HepG2 (cell line): ENCODE measurements around the gene HERPUD2. TPM values are rescaled to one million over a fixed set of nuclear protein-coding genes. Genes with fewer than 3 reads are reported as not detected.

Source experiments
- DDIT3 ChIP-seq: sonication (generic); formaldehyde crosslinking; IDR thresholded peaks from 2 replicates; pipeline ENCODE4 v1.4.0; 2020; ENCODE audit warnings: mild to moderate bottlenecking, missing genetic modification reagents
- HMG20B ChIP-seq: conservative IDR thresholded peaks from 2 replicates; pipeline ENCODE4 v1.6.1; 2016; ENCODE audit warnings: missing genetic modification reagents, missing compliant biosample characterization
- HNRNPLL ChIP-seq: fragments of 200-400 bp; formaldehyde crosslinking; IDR thresholded peaks from 2 replicates; pipeline ENCODE4 v1.6.1; 2017; ENCODE audit warnings: mild to moderate bottlenecking, low read depth, low read length; ENCODE audit not compliant: poor library complexity, severe bottlenecking
- IRF1 ChIP-seq: sonication (generic); formaldehyde crosslinking; IDR thresholded peaks from 2 replicates; pipeline ENCODE4 v1.4.0; 2020; ENCODE audit warnings: low read depth, mild to moderate bottlenecking, missing genetic modification reagents
- MYC ChIP-seq: sonication (generic); formaldehyde crosslinking; IDR thresholded peaks from 2 replicates; pipeline ENCODE4 v1.9.0; 2021; ENCODE audit warnings: missing genetic modification reagents, borderline replicate concordance
- PREB ChIP-seq: sonication (generic); formaldehyde crosslinking; IDR thresholded peaks from 2 replicates; pipeline ENCODE4 v1.4.0; 2020; ENCODE audit warnings: missing genetic modification reagents
- SOX5 ChIP-seq: IDR thresholded peaks from 2 replicates; pipeline ENCODE4 v1.6.1; 2016; ENCODE audit warnings: borderline replicate concordance
- THYN1 ChIP-seq: sonication (generic); formaldehyde crosslinking; IDR thresholded peaks from 2 replicates; pipeline ENCODE4 v1.8.1; 2023; ENCODE audit warnings: low read depth, mild to moderate bottlenecking, moderate library complexity, missing genetic modification reagents, borderline replicate concordance
- TIGD3 ChIP-seq: sonication (generic); formaldehyde crosslinking; IDR thresholded peaks from 2 replicates; pipeline ENCODE4 v1.5.1; 2020; ENCODE audit warnings: mild to moderate bottlenecking, missing genetic modification reagents, borderline replicate concordance
- ZBED4 ChIP-seq: sonication (generic); formaldehyde crosslinking; IDR thresholded peaks from 2 replicates; pipeline ENCODE4 v1.4.0; 2020; ENCODE audit warnings: missing genetic modification reagents, borderline replicate concordance
- ZMYM3 ChIP-seq: sonication (generic); formaldehyde crosslinking; IDR thresholded peaks from 2 replicates; pipeline ENCODE4 v1.5.1; 2020; ENCODE audit warnings: mild to moderate bottlenecking, missing genetic modification reagents
- ZNF503 ChIP-seq: sonication (generic); formaldehyde crosslinking; IDR thresholded peaks from 2 replicates; pipeline ENCODE4 v1.4.0; 2020; ENCODE audit warnings: missing genetic modification reagents
- ZNF747 ChIP-seq: sonication (generic); formaldehyde crosslinking; IDR thresholded peaks from 2 replicates; pipeline ENCODE4 v1.8.1; 2023; ENCODE audit warnings: missing genetic modification reagents, mild to moderate bottlenecking, borderline replicate concordance
- polyA plus RNA-seq, 8 experiments: library from polyadenylated mRNA; depleted of rRNA in 3 of 8; stranded (reverse) in 7 of 8; unstranded in 1 of 8; fragments of >200 nt; fragmentation: Illumina TruSeq in 4 of 8; extraction: Trizol in 4 of 8; gene quantifications; 2 replicates each; pipeline versions ENCODE4 v1.2.1 to v1.2.3, GENCODE V29; 2011 to 2016; ENCODE audit warnings: low read depth in 4 of 8, missing spikeins in 1 of 8, mixed read lengths in 1 of 8; ENCODE audit not compliant: insufficient read depth in 1 of 8
- total RNA-seq, 5 experiments: library from RNA; depleted of rRNA; stranded (reverse); fragments of >200 nt; fragmentation: Illumina TruSeq; extraction: Trizol; gene quantifications; 2 replicates each; pipeline ENCODE4 v1.2.3, GENCODE V29; 2016; ENCODE audit warnings: low read depth in 1 of 5

Gene HERPUD2
- total and polyA plus RNA-seq, 2 of the 13 experiments (the other 11 are each of a cell fraction or from before 2014, with no cell fraction given), result 10.7 to 38.6 TPM

GRCh38 chr7:35694784-35695472 lies at the start of gene HERPUD2 (continued):
- peak; percentile 95 for TF ChIP-seq MYC (CRISPR knock-in tag)
- no peak; the same call in 1 of the 2 replicates for TF ChIP-seq ZMYM3 (CRISPR knock-in tag)
- TF ChIP-seq TIGD3 (CRISPR knock-in tag), result no peak
- TF ChIP-seq HMG20B (CRISPR knock-in tag), result no peak; the same call in 1 of the 2 replicates
- TF ChIP-seq ZBED4 (CRISPR knock-in tag), result peak; percentile 87; the same call in 1 of the 2 replicates
- TF ChIP-seq THYN1 (CRISPR knock-in tag), result no peak
- no peak for TF ChIP-seq DDIT3 (CRISPR knock-in tag)
- TF ChIP-seq IRF1 (CRISPR knock-in tag), result no peak
- peak; percentile 83; the same call in 1 of the 2 replicates for TF ChIP-seq ZNF747 (CRISPR knock-in tag)
- TF ChIP-seq ZNF503 (CRISPR knock-in tag), result peak; percentile 58
- peak; percentile 86 for TF ChIP-seq HNRNPLL
- peak; percentile 59; the same call in 1 of the 2 replicates for TF ChIP-seq SOX5 (CRISPR knock-in tag)
- TF ChIP-seq PREB (CRISPR knock-in tag), result 0 out of 2 replicates have a peak, but pooled peaks have one; percentile 54
